ENCODE results near the gene CLEC19A. TPM values are rescaled to one million over a fixed set of nuclear protein-coding genes. Genes with fewer than 3 reads are reported as not detected.

The CLEC19A gene
- total RNA-seq, 2 donors from 2014 or later = not detected

GRCh38 chr16:19289811-19290485, 4.4 kb downstream of the CLEC19A start:
- Histone ChIP-seq H3K36me3 (no peaks in the 10 kb centered on the region), H3K9me3 (no peaks in the 10 kb centered on the region), H3K27ac (no peak overlapping the region), H3K27me3 (replicated peaks; ENCODE audit: insufficient read depth) (no peaks in the 10 kb centered on the region), H3K4me3 (no peak overlapping the region), H3K4me1 (ENCODE audit: control insufficient read depth in 1 of 2, low read depth in 2 of 2) (no peaks in the 10 kb centered on the region)
- ATAC-seq (ENCODE audit: insufficient number of reproducible peaks, low FRiP score, low read depth) (no peak), DNase-seq (ENCODE audit: low spot score) (no peak)
- no peak for TF ChIP-seq CTCF (IDR thresholded peaks at IDR 0.05)

GRCh38 chr16:19290860-19291259, 5.3 kb downstream of the CLEC19A start:
- Histone ChIP-seq H3K27me3 (replicated peaks; ENCODE audit: insufficient read depth) (no peaks in the 10 kb centered on the region), H3K27ac (no peak overlapping the region), H3K4me1 (ENCODE audit: control insufficient read depth in 1 of 2, low read depth in 2 of 2) (no peaks in the 10 kb centered on the region), H3K36me3 (no peaks in the 10 kb centered on the region), H3K9me3 (no peaks in the 10 kb centered on the region), H3K4me3 (no peak overlapping the region)
- DNase-seq (ENCODE audit: low spot score) (no peak), ATAC-seq (ENCODE audit: insufficient number of reproducible peaks, low FRiP score, low read depth) (no peak)
- TF ChIP-seq CTCF (IDR thresholded peaks at IDR 0.05) = no peak

- no peak overlapping the region for H3K4me3 ChIP-seq
- no peaks in the 10 kb centered on the region for H3K4me1 ChIP-seq (ENCODE audit: control insufficient read depth in 1 of 2, low read depth in 2 of 2)
- no peak for DNase-seq (ENCODE audit: low spot score)
- no peaks in the 10 kb centered on the region for H3K27me3 ChIP-seq (replicated peaks; ENCODE audit: insufficient read depth)
- no peak overlapping the region for H3K27ac ChIP-seq
- no peaks in the 10 kb centered on the region for H3K9me3 ChIP-seq
- no peak for ATAC-seq (ENCODE audit: insufficient number of reproducible peaks, low FRiP score, low read depth)
- H3K36me3 ChIP-seq = no peaks in the 10 kb centered on the region
- no peak for TF ChIP-seq CTCF (IDR thresholded peaks at IDR 0.05)
Observed at GRCh38 chr16:19291475-19291874, 5.9 kb downstream of the CLEC19A start.

GRCh38 chr16:19292186-19292585, 6.7 kb downstream of the CLEC19A start:
- Histone ChIP-seq H3K36me3 (no peaks in the 10 kb centered on the region), H3K27ac (no peak overlapping the region), H3K4me1 (ENCODE audit: control insufficient read depth in 1 of 2, low read depth in 2 of 2) (no peaks in the 10 kb centered on the region), H3K4me3 (no peak overlapping the region), H3K9me3 (no peaks in the 10 kb centered on the region), H3K27me3 (replicated peaks; ENCODE audit: insufficient read depth) (no peaks in the 10 kb centered on the region)
- ATAC-seq (ENCODE audit: insufficient number of reproducible peaks, low FRiP score, low read depth) (no peak), DNase-seq (ENCODE audit: low spot score) (no peak)
- no peak for TF ChIP-seq CTCF (IDR thresholded peaks at IDR 0.05)

- H3K27me3 ChIP-seq (replicated peaks; ENCODE audit: insufficient read depth) = no peaks in the 10 kb centered on the region
- H3K27ac ChIP-seq = no peak overlapping the region
- DNase-seq (ENCODE audit: low spot score) (no peak), ATAC-seq (ENCODE audit: insufficient number of reproducible peaks, low FRiP score, low read depth) (no peak)
- H3K4me1 ChIP-seq (ENCODE audit: control insufficient read depth in 1 of 2, low read depth in 2 of 2) = no peaks in the 10 kb centered on the region
- H3K36me3 ChIP-seq = no peaks in the 10 kb centered on the region
- TF ChIP-seq CTCF (IDR thresholded peaks at IDR 0.05) = no peak
- H3K9me3 ChIP-seq = no peaks in the 10 kb centered on the region
- H3K4me3 ChIP-seq = no peak overlapping the region
Observed at GRCh38 chr16:19294156-19294649, 8.7 kb downstream of the CLEC19A start.
